ENCODE data around the gene TLCD3A.

DNA sequence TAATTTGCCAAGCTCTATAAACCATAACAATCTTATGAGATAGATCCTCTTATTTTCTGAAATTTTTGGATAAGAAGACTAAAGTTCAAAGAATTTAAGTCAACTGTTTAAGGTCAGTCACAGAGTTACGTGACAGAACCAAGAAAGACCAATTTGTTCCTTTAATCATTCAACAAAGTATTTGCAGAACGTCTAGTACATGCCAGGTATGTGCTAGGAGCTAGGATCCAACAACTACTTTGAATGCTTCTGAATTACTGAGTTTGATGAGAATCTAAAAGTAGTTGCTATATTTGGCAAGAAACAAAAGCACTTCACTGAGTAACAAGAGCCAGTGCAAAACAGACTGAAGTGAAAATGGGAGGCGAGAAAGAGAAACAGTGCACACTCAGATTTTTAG is 34.7 kb downstream of the TLCD3A start:
- TF ChIP-seq, protein P1, sequence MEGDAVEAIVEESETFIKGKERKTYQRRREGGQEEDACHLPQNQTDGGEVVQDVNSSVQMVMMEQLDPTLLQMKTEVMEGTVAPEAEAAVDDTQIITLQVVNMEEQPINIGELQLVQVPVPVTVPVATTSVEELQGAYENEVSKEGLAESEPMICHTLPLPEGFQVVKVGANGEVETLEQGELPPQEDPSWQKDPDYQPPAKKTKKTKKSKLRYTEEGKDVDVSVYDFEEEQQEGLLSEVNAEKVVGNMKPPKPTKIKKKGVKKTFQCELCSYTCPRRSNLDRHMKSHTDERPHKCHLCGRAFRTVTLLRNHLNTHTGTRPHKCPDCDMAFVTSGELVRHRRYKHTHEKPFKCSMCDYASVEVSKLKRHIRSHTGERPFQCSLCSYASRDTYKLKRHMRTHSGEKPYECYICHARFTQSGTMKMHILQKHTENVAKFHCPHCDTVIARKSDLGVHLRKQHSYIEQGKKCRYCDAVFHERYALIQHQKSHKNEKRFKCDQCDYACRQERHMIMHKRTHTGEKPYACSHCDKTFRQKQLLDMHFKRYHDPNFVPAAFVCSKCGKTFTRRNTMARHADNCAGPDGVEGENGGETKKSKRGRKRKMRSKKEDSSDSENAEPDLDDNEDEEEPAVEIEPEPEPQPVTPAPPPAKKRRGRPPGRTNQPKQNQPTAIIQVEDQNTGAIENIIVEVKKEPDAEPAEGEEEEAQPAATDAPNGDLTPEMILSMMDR (IDR thresholded peaks at IDR 0.05) = no peak
- no peak for TF ChIP-seq POLR2A (IDR thresholded peaks at IDR 0.05)

All from thyroid gland (tissue), 4 donors.